Measurements from ENCODE around the gene RAB40AL. TPM values are rescaled to one million over a fixed set of nuclear protein-coding genes. Genes with fewer than 3 reads are reported as not detected.
A peak's percentile ranks its signal among the peaks of the same experiment; 100 is the strongest.

Gene RAB40AL
- total RNA-seq, 4 donors from 2014 or later = 0.64 to 4.1 TPM; not detected in 2

DNA sequence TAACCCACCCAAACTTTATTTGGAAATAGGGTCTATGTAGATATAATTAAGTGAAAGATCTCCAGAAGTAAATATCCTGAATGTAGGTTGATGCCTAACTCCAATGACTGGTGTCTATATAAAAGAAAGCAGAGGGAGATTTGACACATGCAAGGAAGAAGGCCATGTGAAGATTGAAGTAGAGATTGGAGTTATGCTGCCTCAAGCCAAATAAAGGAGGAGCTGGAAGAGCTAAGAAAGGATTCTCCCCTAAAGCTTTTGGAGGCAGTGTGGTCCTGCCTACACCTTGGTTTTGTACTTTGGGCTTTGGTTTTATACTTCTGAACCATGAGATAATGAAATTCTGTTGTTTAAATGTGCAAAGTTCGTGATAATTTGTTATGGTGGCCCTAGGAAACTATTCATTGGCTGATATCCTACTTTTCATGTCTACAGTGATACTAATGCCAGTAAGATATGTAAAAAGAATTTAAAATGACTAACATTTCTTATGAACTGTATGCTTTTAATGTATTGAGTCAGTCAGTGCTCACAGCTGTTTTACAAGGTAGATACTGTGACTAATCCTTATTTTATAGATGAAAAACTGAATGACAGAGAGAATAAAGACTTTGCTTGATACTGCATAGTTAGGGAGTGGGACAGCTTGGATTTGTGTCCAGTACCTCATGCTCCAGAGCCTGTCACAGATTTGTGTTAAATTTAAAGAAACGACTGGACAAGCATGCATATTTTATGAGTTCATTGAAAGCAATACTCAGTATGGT is 5.9 kb upstream of the RAB40AL start:
- H3K27ac ChIP-seq = no peak overlapping the region
- DNase-seq (ENCODE audit: low spot score in 2 of 2) = no peak
- no peak overlapping the region for H3K4me3 ChIP-seq
- H3K36me3 ChIP-seq = no peaks in the 10 kb centered on the region
- TF ChIP-seq POLR2AphosphoS5 (IDR thresholded peaks at IDR 0.05) (no peak), CTCF (IDR thresholded peaks at IDR 0.05) (no peak), POLR2A (IDR thresholded peaks at IDR 0.05) (no peak)
- no peaks in the 10 kb centered on the region for H3K27me3 ChIP-seq
- H3K9me3 ChIP-seq = no peaks in the 10 kb centered on the region
- H3K4me1 ChIP-seq = no peaks in the 10 kb centered on the region
- 43% methylated on average over 2 of the region's 2 CpGs for WGBS

GRCh38 chrX:102934624-102935023 is 2.4 kb upstream of the RAB40AL start:
- TF ChIP-seq POLR2A (IDR thresholded peaks at IDR 0.05) = no peak
- no peak for TF ChIP-seq EP300 (IDR thresholded peaks at IDR 0.05)
- TF ChIP-seq CTCF (IDR thresholded peaks at IDR 0.05) = peak; percentile 30 to 32
- 33% methylated on average over 3 of the region's 3 CpGs for WGBS
- H3K4me3 ChIP-seq = no peak overlapping the region
- no peak for DNase-seq (ENCODE audit: low spot score in 2 of 2)
- no peak overlapping the region for H3K27ac ChIP-seq
- H3K4me1 ChIP-seq = no peaks in the 10 kb centered on the region
- H3K9me3 ChIP-seq = no peaks in the 10 kb centered on the region
- no peaks in the 10 kb centered on the region for H3K27me3 ChIP-seq
- no peaks in the 10 kb centered on the region for H3K36me3 ChIP-seq

- TF ChIP-seq POLR2A (IDR thresholded peaks at IDR 0.05) (no peak), CTCF (IDR thresholded peaks at IDR 0.05) (peak in 1 of 2 donors; percentile 38)
- WGBS = 17% methylated on average over 14 of the region's 14 CpGs
- Histone ChIP-seq H3K27ac (no peak overlapping the region), H3K4me3 (peak overlapping the region; percentile 20), H3K27me3 (no peaks in the 10 kb centered on the region), H3K9me3 (no peaks in the 10 kb centered on the region), H3K36me3 (no peaks in the 10 kb centered on the region), H3K4me1 (no peaks in the 10 kb centered on the region)
- no peak for DNase-seq (ENCODE audit: low spot score in 2 of 2)
Measured at GRCh38 chrX:102950908-102951866, 14.1 kb downstream of the RAB40AL start.

- Histone ChIP-seq H3K27ac (no peak overlapping the region), H3K9me3 (no peaks in the 10 kb centered on the region), H3K27me3 (no peaks in the 10 kb centered on the region), H3K4me1 (no peaks in the 10 kb centered on the region), H3K36me3 (no peaks in the 10 kb centered on the region), H3K4me3 (no peak overlapping the region)
- TF ChIP-seq POLR2AphosphoS5 (IDR thresholded peaks at IDR 0.05) (no peak), POLR2A (IDR thresholded peaks at IDR 0.05) (no peak), CTCF (IDR thresholded peaks at IDR 0.05) (no peak), EP300 (IDR thresholded peaks at IDR 0.05) (no peak)
- DNase-seq (ENCODE audit: low spot score in 2 of 2) = no peak
- 83% methylated on average over 2 of the region's 2 CpGs for WGBS
Measured at GRCh38 chrX:102957751-102958150, 20.7 kb downstream of the RAB40AL start.

DNA sequence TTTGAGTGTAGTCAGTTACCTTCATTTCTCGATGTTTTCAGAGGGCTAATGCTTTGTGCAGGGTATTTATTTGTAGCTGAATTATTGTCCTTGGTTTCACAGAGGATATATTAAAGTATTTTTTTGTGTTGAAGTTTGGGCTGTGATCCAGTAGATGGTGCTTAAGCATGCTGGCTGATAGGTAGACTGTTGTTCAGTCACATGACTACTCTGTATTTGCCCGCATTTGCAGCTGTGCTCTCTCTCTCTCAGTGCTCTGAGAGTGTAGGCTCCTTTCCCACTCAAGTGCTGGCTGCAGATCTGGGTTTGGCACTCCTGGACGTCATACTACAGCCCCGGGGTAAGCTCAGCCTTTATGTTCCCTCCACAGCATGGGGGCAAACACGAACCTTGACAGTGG is 21.7 kb downstream of the RAB40AL start:
- TF ChIP-seq CTCF (IDR thresholded peaks at IDR 0.05) (no peak), POLR2AphosphoS5 (IDR thresholded peaks at IDR 0.05) (no peak), POLR2A (IDR thresholded peaks at IDR 0.05) (no peak), EP300 (IDR thresholded peaks at IDR 0.05) (no peak)
- no peak overlapping the region for H3K4me3 ChIP-seq
- no peak for DNase-seq (ENCODE audit: low spot score in 2 of 2)
- H3K4me1 ChIP-seq = no peaks in the 10 kb centered on the region
- H3K27me3 ChIP-seq = no peaks in the 10 kb centered on the region
- 65% methylated on average over 4 of the region's 5 CpGs for WGBS
- no peaks in the 10 kb centered on the region for H3K9me3 ChIP-seq
- H3K36me3 ChIP-seq = no peaks in the 10 kb centered on the region
- H3K27ac ChIP-seq = no peak overlapping the region
